Measurements from ENCODE around the gene SMPX.

SMPX gene

DNA sequence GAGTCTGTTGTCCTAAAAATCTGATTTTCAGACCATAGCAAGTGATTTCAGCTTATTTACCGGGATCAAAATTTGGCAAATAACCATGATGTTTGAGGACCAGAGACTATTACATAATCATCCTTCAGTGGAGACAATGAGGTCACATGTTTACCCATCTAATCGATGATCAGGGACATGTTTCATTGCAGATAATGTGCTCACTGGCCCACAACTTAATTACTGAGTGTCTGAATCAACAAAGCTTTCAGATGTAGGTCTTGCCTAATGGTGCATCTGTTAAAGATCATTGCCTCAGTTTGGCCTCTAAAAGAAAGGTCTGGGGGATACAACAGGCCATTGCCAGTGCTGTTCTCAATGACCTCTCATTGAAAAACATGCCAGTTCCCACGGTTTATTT lies 56.9 kb downstream of the SMPX start:
- TF ChIP-seq, protein P1, sequence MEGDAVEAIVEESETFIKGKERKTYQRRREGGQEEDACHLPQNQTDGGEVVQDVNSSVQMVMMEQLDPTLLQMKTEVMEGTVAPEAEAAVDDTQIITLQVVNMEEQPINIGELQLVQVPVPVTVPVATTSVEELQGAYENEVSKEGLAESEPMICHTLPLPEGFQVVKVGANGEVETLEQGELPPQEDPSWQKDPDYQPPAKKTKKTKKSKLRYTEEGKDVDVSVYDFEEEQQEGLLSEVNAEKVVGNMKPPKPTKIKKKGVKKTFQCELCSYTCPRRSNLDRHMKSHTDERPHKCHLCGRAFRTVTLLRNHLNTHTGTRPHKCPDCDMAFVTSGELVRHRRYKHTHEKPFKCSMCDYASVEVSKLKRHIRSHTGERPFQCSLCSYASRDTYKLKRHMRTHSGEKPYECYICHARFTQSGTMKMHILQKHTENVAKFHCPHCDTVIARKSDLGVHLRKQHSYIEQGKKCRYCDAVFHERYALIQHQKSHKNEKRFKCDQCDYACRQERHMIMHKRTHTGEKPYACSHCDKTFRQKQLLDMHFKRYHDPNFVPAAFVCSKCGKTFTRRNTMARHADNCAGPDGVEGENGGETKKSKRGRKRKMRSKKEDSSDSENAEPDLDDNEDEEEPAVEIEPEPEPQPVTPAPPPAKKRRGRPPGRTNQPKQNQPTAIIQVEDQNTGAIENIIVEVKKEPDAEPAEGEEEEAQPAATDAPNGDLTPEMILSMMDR (IDR thresholded peaks at IDR 0.05; ENCODE audit: extremely low read depth, missing control alignments) = no peak
- DNase-seq (ENCODE audit: low spot score) = no peak

DNA sequence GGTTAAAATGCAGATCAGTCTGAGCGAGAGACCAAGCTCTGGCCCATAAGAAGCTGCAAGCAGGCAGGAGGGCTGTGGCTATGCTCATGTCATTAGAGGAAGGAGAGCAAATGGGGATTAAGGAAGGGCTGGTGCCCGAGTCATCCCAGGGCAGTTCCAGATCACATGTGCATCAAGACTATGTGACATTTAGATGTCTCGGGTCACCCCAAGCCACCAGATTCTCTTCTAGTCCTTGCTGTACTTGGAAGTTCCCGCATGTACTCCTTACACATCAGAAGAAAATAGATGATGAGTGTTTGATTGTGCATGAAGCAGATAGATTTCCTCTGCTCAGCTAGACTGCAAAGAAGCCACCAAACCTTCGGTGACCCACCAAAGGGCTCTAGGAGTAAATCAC lies 57.6 kb downstream of the SMPX start:
- TF ChIP-seq, protein P1 (IDR thresholded peaks at IDR 0.05; ENCODE audit: extremely low read depth, missing control alignments) = no peak

DNA sequence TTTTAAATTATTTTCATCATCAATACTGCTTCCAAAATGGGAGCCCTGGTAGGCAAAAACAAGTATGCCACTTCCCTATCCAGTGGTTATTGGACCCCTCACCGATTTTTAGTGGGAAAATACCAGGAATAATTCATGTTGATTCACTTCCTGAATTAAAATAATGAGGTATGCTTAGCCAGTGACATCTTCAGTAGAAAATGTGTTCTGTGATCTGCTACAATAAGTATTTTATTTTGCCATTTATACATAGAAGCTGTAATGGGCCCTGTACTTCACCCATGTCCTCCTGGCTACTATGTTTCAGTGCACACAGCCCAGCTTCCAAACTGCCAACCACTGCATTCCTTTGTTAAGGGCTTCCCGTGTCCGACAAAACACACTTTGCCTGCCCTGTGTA lies 58.8 kb downstream of the SMPX start:
- no peak for DNase-seq (ENCODE audit: low spot score)
- TF ChIP-seq, protein P1 (IDR thresholded peaks at IDR 0.05; ENCODE audit: extremely low read depth, missing control alignments) = no peak

More for the DNA sequence above, 57.6 kb downstream of the SMPX start:
- no peak for DNase-seq (ENCODE audit: low spot score)

DNA sequence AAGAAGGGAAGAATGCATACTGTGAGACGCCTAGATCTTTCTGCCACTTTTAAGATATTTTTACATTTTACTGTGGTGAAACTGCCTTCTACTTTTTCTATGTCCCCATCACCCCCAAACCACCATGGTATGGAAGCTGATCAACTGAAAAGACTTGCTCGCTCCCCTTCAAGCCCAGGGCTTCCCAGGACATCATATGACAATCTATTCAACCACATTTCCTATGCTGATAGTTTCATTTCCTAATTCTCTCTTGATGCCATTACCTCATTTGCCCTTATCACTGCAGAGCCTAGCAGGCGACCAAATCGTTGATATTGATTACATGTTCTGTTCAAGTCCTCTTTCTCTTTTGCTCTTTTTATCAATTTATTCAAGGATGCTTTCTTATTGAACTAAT lies 59.6 kb downstream of the SMPX start:
- no peak for DNase-seq (ENCODE audit: low spot score)
- TF ChIP-seq, protein P1 (IDR thresholded peaks at IDR 0.05; ENCODE audit: extremely low read depth, missing control alignments) = no peak

DNA sequence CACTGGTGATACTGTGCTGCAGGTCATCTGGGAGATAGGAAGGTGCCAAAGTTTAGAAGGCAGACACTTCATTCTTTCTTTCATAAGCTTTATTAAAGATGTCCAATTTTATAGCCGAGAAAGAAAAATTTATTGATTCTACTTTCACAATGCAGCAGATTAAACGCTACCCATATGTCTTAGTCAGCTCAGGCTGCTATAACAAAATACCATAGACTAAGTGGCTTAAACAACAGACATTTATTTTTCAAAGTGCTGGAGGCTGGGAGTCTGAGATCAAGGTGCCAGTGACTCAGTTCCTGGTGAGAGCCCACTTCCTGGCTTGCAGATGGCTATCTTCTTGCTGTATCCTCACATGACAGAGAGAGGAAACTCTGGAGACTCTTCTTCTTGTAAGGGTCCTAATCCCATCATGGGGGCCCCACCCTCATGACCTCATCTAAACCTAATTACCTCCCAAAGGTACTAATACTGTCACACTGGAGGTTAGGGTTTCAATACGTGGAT lies 66.4 kb downstream of the SMPX start:
- TF ChIP-seq, protein P1 (IDR thresholded peaks at IDR 0.05; ENCODE audit: extremely low read depth, missing control alignments) = no peak
- DNase-seq (ENCODE audit: low spot score) = no peak

DNA sequence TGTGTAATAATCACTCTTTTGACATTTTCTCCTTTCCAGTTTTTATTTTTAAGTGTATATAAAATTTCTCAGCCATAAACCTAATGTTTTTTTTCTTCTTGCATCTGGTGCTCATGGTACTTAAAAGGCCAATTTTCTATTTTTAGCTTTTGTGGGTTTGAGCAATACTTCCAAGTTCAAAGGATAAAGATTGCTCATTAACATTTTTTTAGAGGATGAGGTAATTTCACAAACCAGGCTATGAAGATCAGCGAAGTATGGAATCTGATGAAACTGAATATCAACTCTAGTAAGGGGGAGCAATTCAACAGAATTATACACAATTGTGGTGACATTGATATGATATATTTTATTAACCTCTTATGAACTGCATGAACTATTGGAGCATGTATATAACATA lies 74.0 kb downstream of the SMPX start:
- DNase-seq (ENCODE audit: low spot score) = no peak
- TF ChIP-seq, protein P1 (IDR thresholded peaks at IDR 0.05; ENCODE audit: extremely low read depth, missing control alignments) = no peak

DNA sequence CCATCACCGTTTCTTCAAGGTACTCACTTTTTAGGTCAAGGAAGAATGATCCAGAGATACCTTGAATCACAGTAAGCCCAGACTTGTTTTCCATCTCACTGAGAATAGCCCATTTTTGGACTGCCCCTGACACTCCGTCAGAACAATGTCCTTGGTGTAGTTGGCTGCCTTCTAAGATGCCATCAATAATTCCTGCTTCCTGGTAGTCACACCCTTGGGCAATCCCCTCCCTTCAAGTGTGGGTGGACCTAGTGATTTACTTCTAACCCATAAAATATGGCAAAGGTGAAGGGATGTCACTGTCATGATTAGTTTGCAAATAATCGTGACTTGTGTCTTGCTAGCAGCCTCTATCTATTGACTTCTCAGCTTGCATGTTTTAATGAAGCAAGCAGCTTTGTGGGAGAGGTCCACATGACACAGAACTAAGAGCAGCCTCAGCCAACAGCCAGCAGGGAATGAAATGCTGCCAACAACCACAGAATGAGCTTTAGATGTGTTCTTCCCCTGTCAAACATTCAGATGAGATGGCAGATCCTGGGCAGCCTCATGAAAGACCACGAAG lies 79.8 kb downstream of the SMPX start:
- no peak for DNase-seq (ENCODE audit: low spot score)
- TF ChIP-seq, protein P1 (IDR thresholded peaks at IDR 0.05; ENCODE audit: extremely low read depth, missing control alignments) = no peak

Measured in GM20000 (cell line).